BE2C (cell line): ENCODE results near the gene NRG2.

Experiments used
- DNase-seq: peaks from one replicate; pipeline ENCODE4 v3.0.0-alpha.2; 2020
- H3K27me3 ChIP-seq: fragments of 250-450 bp; sonication (Bioruptor Pico); 2 replicates; pipeline ENCODE4 v1.5.1; 2020; ENCODE audit warnings: mild to moderate bottlenecking
- H3K36me3 ChIP-seq: fragments of 250-450 bp; sonication (Bioruptor Pico); 2 replicates; pipeline ENCODE4 v1.5.1; 2020; ENCODE audit warnings: mild to moderate bottlenecking
- H3K4me1 ChIP-seq: fragments of 250-450 bp; sonication (Bioruptor Pico); 2 replicates; pipeline ENCODE4 v1.5.1; 2020
- H3K4me3 ChIP-seq: 2 replicates; pipeline ENCODE4 v1.5.1; 2011; ENCODE audit warnings: low read depth, low read length
- H3K9me3 ChIP-seq: fragments of 250-450 bp; sonication (Bioruptor Pico); 2 replicates; pipeline ENCODE4 v1.5.1; 2020
- TF ChIP-seq, protein P1 (sequence below): IDR thresholded peaks from 2 replicates; pipeline ENCODE4 v1.5.1; 2012; ENCODE audit warnings: mild to moderate bottlenecking, low read depth, low read length

The NRG2 gene

DNA sequence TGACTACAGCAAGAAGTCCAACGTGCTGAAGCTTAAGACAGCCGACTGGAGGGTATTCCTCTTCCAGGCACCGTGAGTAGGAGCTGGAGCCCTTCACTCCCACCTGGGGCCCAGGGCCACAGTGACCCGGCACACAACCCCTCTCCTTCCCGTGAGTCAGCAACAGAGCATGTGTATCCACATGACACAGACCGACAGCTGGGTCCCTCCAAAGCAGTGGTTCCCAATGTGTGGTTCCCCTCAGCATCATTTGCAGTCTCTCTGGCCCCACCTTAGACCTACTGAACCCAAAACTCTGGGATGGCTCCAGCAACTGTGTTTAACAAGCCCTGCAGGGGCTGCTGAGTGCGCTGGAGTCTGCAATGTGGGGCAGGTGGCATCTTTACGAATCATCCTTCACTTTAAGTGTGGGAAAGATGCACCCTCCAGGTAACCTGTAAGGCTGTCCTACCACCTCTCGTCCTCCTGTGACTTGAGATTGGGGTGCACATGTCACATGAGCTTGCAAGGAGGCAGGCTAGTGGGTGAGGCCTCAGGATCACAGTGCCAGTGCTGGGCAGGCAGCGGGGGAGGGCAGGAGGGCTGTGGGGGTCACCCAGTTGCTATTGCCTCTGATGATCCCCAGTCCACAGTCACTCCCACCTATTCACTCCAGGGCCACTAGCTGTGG is 205.3 kb downstream of the NRG2 start:
- TF ChIP-seq, protein P1, sequence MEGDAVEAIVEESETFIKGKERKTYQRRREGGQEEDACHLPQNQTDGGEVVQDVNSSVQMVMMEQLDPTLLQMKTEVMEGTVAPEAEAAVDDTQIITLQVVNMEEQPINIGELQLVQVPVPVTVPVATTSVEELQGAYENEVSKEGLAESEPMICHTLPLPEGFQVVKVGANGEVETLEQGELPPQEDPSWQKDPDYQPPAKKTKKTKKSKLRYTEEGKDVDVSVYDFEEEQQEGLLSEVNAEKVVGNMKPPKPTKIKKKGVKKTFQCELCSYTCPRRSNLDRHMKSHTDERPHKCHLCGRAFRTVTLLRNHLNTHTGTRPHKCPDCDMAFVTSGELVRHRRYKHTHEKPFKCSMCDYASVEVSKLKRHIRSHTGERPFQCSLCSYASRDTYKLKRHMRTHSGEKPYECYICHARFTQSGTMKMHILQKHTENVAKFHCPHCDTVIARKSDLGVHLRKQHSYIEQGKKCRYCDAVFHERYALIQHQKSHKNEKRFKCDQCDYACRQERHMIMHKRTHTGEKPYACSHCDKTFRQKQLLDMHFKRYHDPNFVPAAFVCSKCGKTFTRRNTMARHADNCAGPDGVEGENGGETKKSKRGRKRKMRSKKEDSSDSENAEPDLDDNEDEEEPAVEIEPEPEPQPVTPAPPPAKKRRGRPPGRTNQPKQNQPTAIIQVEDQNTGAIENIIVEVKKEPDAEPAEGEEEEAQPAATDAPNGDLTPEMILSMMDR: no peak
- no peaks in the 10 kb centered on the region for H3K4me1 ChIP-seq
- DNase-seq: no peak

DNA sequence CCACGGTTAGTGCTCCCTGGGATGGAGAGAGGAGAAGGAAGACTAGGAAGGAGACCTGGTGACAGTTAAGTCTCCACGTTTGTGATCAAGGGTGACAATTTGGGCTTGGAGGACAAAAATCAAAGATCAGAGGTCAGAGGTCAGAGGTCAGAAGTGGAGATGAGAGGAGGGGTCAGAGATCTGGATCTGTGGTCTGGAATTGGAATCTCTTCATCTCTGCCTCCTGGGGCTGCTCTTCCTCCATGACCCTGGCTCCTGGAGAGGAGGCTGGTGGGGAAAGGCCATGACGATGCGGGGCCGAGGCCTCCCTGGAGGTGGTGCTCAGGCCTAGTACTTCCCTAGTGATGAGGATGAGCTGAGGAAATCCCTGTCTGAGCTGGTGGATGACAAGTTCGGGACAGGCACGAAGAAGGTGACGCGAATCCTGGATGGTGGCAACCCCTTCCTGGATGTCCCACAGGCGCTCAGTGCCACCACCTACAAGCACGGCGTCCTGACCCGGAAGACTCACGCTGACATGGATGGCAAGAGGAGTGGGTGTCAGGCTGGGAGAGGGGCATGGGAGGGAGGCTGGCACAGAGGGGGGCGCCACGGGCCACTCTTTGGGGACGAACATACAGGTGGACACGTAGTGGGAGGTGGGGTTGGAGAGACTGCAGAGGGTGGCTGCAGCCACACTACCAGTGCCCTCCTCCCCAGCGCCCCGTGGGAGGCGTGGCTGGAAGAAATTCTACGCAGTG is 206.5 kb downstream of the NRG2 start:
- Histone ChIP-seq H3K4me3 (no peak overlapping the region), H3K9me3 (no peaks in the 10 kb centered on the region), H3K27me3 (peaks cover 17% of the 10 kb centered on the region), H3K36me3 (no peaks in the 10 kb centered on the region), H3K4me1 (no peaks in the 10 kb centered on the region)
- DNase-seq: no peak
- TF ChIP-seq, protein P1: no peak

More for the DNA sequence above, 205.3 kb downstream of the NRG2 start:
- Histone ChIP-seq H3K27me3 (peaks cover 6% of the 10 kb centered on the region), H3K9me3 (no peaks in the 10 kb centered on the region), H3K36me3 (no peaks in the 10 kb centered on the region), H3K4me3 (no peak overlapping the region)

DNA sequence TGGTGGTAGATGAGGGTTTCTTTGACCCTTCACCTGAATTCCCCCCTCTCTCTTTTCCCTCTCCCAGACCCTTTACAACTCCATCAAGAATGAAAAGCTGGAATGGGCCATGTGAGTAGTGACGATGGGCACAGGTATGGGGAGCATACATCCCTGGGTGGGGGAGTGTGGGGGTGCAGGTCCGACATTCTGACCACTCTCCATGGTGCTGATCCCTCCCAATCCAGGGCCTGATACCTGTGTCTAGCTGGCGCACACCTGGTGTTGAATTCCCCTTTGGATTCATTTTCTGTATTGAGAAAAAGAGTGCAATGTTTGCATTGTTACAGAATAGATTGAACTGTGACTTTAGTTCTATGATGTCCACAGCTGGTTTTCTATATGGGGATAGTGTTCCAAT is 207.4 kb downstream of the NRG2 start:
- no peak for DNase-seq
- TF ChIP-seq, protein P1: no peak
- Histone ChIP-seq H3K9me3 (no peaks in the 10 kb centered on the region), H3K4me1 (no peaks in the 10 kb centered on the region), H3K27me3 (peaks cover 21% of the 10 kb centered on the region), H3K36me3 (no peaks in the 10 kb centered on the region), H3K4me3 (no peak overlapping the region)

DNA sequence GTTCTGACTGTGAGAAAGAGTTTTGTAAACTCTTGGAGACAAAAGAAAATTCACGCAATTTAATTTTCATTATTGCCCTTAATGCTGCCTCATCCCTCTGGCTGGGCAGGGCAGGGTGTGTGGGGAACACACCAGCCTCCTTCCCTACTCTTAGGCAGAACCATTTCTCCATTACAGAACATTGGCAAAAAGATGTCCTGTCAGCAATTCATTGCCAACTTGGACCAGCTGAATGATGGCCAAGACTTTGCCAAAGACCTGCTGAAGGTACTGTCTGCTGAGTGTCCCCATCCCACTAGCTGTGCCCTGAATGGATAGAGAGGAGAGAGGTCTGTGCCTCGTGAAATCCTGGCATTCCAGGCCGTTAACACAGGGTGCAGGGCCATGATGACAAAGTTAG is 209.6 kb downstream of the NRG2 start:
- 0 out of 2 replicates have a peak, but pooled peaks cover 2% of the 10 kb centered on the region for H3K9me3 ChIP-seq
- H3K27me3 ChIP-seq: peaks cover 21% of the 10 kb centered on the region
- H3K4me1 ChIP-seq: no peaks in the 10 kb centered on the region
- no peak overlapping the region for H3K4me3 ChIP-seq
- DNase-seq: no peak
- no peaks in the 10 kb centered on the region for H3K36me3 ChIP-seq
- TF ChIP-seq, protein P1: no peak

DNA sequence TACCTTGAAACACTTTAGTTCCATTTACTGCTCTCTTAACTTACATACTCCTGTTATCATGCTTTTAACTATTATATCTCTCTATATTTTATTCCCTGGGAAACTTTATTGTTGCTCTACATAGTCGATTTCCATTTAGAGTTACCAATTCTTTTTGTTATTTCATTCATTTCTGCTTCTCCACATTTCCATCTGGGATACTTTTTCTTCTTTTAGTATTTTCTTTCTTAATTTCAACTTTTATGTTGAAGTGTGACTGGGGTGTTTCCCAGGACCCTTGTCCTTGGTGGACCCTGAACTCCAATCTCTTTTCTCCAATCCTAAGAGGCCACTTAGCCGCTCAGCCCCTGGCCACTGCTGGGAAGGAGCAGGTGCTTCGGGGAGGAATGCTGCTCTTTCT is 211.5 kb downstream of the NRG2 start:
- Histone ChIP-seq H3K4me3 (no peak overlapping the region), H3K36me3 (no peaks in the 10 kb centered on the region), H3K9me3 (0 out of 2 replicates have a peak, but pooled peaks cover 2% of the 10 kb centered on the region), H3K27me3 (peaks cover 21% of the 10 kb centered on the region), H3K4me1 (no peaks in the 10 kb centered on the region)
- no peak for DNase-seq
- TF ChIP-seq, protein P1: no peak

DNA sequence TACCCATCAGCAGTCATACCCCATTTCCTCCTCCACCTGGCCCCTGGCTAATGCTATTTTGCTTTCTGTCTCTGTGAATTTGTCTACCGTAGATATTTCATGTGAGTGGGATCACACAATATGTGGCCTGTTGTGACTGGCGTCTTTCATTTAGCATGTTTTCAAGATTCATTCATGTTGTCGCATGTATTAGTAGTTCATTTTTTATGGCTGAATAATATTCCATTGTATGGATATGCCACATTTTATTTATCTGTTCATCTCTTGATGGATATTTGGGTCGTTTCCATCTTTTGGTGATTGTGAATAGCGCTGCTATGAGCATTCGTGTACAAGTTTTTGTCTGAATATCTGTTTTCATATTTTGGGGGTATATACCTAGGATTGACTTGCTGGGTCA is 213.6 kb downstream of the NRG2 start:
- Histone ChIP-seq H3K9me3 (0 out of 2 replicates have a peak, but pooled peaks cover 2% of the 10 kb centered on the region), H3K27me3 (peaks cover 21% of the 10 kb centered on the region), H3K4me3 (no peak overlapping the region), H3K36me3 (no peaks in the 10 kb centered on the region), H3K4me1 (no peaks in the 10 kb centered on the region)
- TF ChIP-seq, protein P1: no peak
- DNase-seq: no peak
